Fibroblast of skin of left biceps (primary cell): ENCODE measurements around the gene REEP2.
"Not testable (repeated sequence)": the region's sequence is repeated elsewhere in the genome, so short reads cannot be mapped to it uniquely, and the experiment has no call there.

Experiments used
- DNase-seq, 2 experiments: peaks; one replicate each; pipeline ENCODE4 v3.0.0-alpha.2; 2013; ENCODE audit warnings: low read depth in 2 of 2

The REEP2 gene, protein sequence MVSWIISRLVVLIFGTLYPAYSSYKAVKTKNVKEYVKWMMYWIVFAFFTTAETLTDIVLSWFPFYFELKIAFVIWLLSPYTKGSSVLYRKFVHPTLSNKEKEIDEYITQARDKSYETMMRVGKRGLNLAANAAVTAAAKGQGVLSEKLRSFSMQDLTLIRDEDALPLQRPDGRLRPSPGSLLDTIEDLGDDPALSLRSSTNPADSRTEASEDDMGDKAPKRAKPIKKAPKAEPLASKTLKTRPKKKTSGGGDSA

GRCh38 chr5:138438724-138439476 lies at the start of gene REEP2:
Gene REEP2, plus strand, starts transcription at chr5:138439057. Its CDS starts 152 bp downstream, at chr5:138439209.
- DNase-seq = peak in 1 of 2 experiments; percentile 4

DNA sequence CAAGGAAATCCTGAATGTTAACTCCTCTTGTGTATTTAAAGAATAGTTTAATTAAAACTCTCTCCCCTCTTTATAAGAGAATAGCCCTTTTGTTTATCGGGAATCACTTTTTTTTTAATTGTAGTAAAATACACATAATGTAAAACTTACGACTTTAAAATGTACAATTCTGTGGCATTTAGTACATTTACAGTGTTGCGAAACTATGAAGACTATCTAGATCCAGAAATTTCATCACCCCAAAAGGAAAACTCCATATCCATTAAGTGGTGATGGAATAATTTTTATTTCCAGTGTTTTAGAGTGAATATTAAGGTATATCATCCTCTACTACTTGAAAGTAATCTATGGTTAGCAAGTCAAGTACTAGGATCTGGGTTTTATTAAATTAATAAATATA lies 49.5 kb upstream of the REEP2 start:
- DNase-seq = no peak

DNA sequence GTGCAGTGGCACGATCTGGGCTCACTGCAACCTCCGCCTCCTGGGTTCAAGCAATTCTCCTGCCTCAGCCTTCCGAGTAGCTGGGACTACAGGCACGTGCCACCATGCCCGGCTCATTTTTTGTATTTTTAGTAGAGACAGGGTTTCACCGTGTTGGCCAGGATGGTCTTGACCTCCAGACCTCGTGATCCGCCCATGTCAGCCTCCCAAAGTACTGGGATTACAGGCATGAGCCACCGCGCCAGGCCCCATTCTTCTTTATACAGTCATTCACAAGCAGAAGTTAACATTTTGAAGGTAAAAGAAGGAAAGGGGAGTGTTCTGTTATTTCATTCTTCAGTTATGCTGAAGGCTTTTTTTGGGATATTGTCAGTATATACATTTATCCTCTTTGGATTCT lies 48.9 kb upstream of the REEP2 start:
- not testable (repeated sequence) for DNase-seq

- no peak for DNase-seq
Observed at GRCh38 chr5:138391859-138392386, 46.9 kb upstream of the REEP2 start.

DNA sequence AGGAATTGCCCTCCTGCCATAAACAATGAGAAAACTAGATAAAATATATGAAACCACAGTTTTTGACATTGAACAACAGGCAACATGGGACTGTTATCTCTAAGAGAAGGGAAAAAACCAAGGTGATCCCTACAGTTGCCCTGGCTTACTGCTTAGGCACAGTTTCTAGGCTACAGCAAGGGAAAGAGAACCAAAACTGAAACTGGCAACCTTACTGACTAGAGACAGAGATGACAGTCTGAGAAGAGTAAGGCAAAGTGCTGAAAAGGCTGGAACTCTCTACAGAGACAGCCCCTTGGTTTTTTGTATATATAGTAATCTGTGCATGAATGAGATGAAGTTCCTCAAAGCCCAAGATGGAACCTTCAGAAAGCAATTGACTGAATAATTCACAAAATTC lies 36.2 kb upstream of the REEP2 start:
- DNase-seq = no peak

- no peak for DNase-seq
Observed at GRCh38 chr5:138408023-138408422, 30.8 kb upstream of the REEP2 start.

DNA sequence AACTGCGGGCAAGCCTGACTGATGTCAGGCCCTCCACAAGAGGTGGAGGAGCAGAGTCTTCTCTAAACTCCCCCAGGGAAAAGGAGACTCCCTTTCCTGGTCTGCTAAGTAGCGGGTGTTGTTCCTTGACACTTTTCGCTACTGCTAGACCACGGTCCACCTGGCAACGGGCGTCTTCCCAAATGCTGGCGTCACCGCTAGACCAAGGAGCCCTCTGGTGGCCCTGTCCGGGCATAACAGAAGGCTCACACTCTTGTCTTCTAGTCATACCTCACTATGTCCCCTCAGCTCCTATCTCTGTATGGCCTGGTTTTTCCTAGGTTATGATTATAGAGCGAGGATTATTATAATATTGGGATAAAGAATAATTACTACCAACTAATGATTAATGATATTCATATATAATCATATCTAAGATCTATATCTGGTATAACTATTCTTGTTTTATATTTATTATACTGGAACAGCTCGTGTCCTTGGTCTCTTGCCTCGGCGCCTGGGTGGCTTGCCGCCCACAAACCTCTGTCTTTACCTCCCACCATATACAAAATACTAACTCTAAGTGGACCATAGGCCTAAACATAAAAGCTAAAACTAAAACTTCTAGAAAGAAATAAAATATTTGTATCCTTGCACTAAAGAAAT lies 27.7 kb upstream of the REEP2 start:
- DNase-seq = not testable (repeated sequence)

DNA sequence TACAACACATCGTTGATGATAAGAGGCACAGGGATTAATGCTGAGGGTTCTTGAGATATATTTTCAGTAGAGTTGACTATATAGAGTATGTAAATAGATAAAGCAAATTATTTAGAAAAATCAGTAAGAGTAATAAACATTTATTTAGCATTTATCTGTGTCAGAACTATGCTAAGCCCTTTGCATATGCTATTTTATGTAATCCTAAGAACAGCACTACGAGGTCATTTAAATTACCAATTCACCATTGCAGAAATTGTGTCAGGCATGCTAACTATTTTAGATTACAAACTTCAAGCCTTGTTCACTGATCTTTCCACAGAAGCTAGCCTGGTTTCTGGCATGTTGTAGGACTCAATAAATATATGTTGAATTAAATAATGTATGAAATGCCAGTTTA lies 20.4 kb upstream of the REEP2 start:
- no peak for DNase-seq

GRCh38 chr5:138425079-138425478 lies 13.8 kb upstream of the REEP2 start:
- no peak for DNase-seq

- no peak for DNase-seq
Observed at GRCh38 chr5:138435943-138436342, 2.9 kb upstream of the REEP2 start.

- DNase-seq = no peak
Observed at GRCh38 chr5:138438003-138438723, 694 bp upstream of the REEP2 start.

GRCh38 chr5:138439477-138440158 lies 761 bp downstream of the REEP2 start:
- no peak for DNase-seq

- no peak for DNase-seq
Observed at GRCh38 chr5:138440159-138441073, 1.6 kb downstream of the REEP2 start.

DNA sequence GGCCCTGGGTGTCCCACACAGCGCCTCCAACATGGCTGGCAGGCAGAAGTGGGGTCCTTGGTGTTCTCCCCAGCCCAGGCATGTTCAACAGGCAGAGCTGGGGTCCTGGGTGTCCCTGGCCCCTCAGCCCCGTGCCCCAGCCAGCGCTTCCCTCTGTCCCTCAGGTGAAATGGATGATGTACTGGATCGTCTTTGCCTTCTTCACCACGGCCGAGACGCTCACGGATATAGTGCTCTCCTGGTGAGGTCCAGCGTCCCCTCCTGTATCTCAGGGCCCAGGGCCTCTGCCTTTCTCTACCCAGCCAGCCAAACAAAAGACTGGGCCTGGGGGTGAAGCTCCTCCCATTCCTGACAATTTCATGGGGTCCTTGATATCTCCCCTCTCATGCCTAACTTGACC lies 2.4 kb downstream of the REEP2 start:
- no peak for DNase-seq

- no peak for DNase-seq
Observed at GRCh38 chr5:138444078-138444773, 5.4 kb downstream of the REEP2 start.

DNA sequence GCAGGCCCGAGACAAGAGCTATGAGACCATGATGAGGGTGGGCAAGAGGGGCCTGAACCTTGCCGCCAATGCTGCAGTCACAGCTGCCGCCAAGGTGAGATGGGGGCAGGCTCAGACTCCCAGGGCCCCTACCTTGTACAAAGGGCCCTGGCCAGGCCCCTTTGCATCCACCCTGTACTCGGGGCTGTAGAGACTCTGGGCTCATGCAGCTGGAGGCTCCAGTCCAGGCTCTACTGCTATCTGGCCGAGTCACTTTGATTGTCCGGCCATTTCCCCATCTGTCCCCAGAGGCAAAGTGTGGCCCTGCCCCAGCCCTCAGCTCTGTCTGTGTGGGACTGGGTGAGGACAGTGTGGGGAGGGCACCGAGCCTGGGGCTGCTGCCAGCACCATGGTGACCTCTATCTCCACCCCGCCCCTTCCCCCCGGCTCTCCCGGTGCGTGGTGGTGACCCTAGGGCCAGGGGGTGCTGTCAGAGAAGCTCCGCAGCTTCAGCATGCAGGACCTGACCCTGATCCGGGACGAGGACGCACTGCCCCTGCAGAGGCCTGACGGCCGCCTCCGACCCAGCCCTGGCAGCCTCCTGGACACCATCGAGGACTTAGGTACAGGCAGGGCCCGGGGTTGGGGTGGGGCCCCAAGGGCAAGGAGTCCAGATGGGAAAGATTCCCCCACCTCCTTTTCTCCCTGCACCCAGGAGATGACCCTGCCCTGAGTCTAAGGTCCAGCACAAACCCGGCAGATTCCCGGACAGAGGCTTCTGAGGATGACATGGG lies 6.1 kb downstream of the REEP2 start:
- DNase-seq = no peak

- no peak for DNase-seq
Observed at GRCh38 chr5:138445547-138446271, 6.9 kb downstream of the REEP2 start.

GRCh38 chr5:138448070-138448469 lies 9.2 kb downstream of the REEP2 start:
- no peak for DNase-seq
